SK-MEL-5 (cell line): ENCODE measurements around the gene KIAA1671. TPM values are rescaled to one million over a fixed set of nuclear protein-coding genes. Genes with fewer than 3 reads are reported as not detected.
"Not testable (repeated sequence)": the region's sequence is repeated elsewhere in the genome, so short reads cannot be mapped to it uniquely, and the experiment has no call there.

Source experiments
- DNase-seq: peaks from one replicate; pipeline ENCODE4 v3.0.0-alpha.2; 2016; ENCODE audit warnings: low read depth, low spot score
- in situ Hi-C: cut with HindIII; loops from 2 replicates; pipeline ENCODE4 v1.10.0; 2016; ENCODE audit warnings: low sequenced_read_pairs, high pct_unique_total_duplicates, low pct_unique_long_range_greater_than_20kb
- total RNA-seq: library from RNA; depleted of rRNA; stranded (reverse); fragments of >200 nt; shearing (Covaris generic); gene quantifications from 2 replicates; pipeline ENCODE4 v1.2.3, GENCODE V29; 2014

The KIAA1671 gene
- total RNA-seq, 1 experiment from 2014 or later: 3.0 TPM

GRCh38 chr22:25176175-25176574 is 223.7 kb downstream of the KIAA1671 start:
- in situ Hi-C loops: no loop called here
- no peak for DNase-seq

GRCh38 chr22:25176799-25177198 is 224.3 kb downstream of the KIAA1671 start:
- DNase-seq: no peak
- in situ Hi-C loops: no loop called here

- DNase-seq: no peak
- in situ Hi-C loops: no loop called here
Observed at GRCh38 chr22:25177226-25177625, 224.7 kb downstream of the KIAA1671 start.

- no peak for DNase-seq
- in situ Hi-C loops: no loop called here
Observed at GRCh38 chr22:25177895-25178294, 225.4 kb downstream of the KIAA1671 start.

GRCh38 chr22:25178348-25178747 is 225.8 kb downstream of the KIAA1671 start:
- in situ Hi-C loops, DNase-seq: not testable (repeated sequence)

GRCh38 chr22:25178869-25179631 is 226.5 kb downstream of the KIAA1671 start:
- in situ Hi-C loops, DNase-seq: not testable (repeated sequence)

GRCh38 chr22:25182131-25183110 is 229.9 kb downstream of the KIAA1671 start:
- in situ Hi-C loops: no loop called here

GRCh38 chr22:25183949-25184619 is 231.6 kb downstream of the KIAA1671 start:
- DNase-seq: no peak
- in situ Hi-C loops: no loop called here

More at GRCh38 chr22:25182131-25183110, 229.9 kb downstream of the KIAA1671 start:
- DNase-seq: no peak

- no peak for DNase-seq
- in situ Hi-C loops: no loop called here
Observed at GRCh38 chr22:25186140-25186539, 233.6 kb downstream of the KIAA1671 start.

GRCh38 chr22:25187469-25187868 is 235.0 kb downstream of the KIAA1671 start:
- in situ Hi-C loops: no loop called here

GRCh38 chr22:25192406-25192805 is 239.9 kb downstream of the KIAA1671 start:
- in situ Hi-C loops: no loop called here
- DNase-seq: no peak

More at GRCh38 chr22:25187469-25187868, 235.0 kb downstream of the KIAA1671 start:
- no peak for DNase-seq

- in situ Hi-C loops: no loop called here
- DNase-seq: no peak
Observed at GRCh38 chr22:25193130-25193529, 240.6 kb downstream of the KIAA1671 start.

GRCh38 chr22:25193548-25193947 is 241.0 kb downstream of the KIAA1671 start:
- in situ Hi-C loops: no loop called here
- DNase-seq: no peak

- in situ Hi-C loops: no loop called here
- DNase-seq: no peak
Observed at GRCh38 chr22:25196326-25196725, 243.8 kb downstream of the KIAA1671 start.

GRCh38 chr22:25197340-25197739 is 244.8 kb downstream of the KIAA1671 start:
- in situ Hi-C loops: no loop called here
- DNase-seq: no peak

GRCh38 chr22:25199731-25200520 is 247.4 kb downstream of the KIAA1671 start, which contains the start of gene CRYBB3:
Gene CRYBB3 (plus strand): TSS chr22:25199858. CDS start chr22:25201397, 1,539 bp downstream.
- in situ Hi-C loops: no loop called here
- DNase-seq: no peak

GRCh38 chr22:25200967-25201366 is 248.5 kb downstream of the KIAA1671 start:
- no peak for DNase-seq
- in situ Hi-C loops: no loop called here
